ENCODE measurements around the gene ZDHHC22.
A peak's percentile ranks its signal among the peaks of the same experiment; 100 is the strongest.

The ZDHHC22 gene

GRCh38 chr14:77144412-77145115 is 3.0 kb upstream of the ZDHHC22 start:
- Mint-ChIP-seq H3K27ac (no peak overlapping the region), H3K36me3 (ENCODE audit: low read depth) (no peaks in the 10 kb centered on the region), H3K4me1 (peaks cover 12% of the 10 kb centered on the region), H3K9me3 (no peaks in the 10 kb centered on the region), H3K4me3 (no peak overlapping the region), H3K27me3 (peaks cover 67% of the 10 kb centered on the region)
- ATAC-seq (no peak), DNase-seq (no peak)

- H3K27me3 Mint-ChIP-seq, result peaks cover 71% of the 10 kb centered on the region
- peaks cover 18% of the 10 kb centered on the region for H3K4me1 Mint-ChIP-seq
These were observed 1.5 kb upstream of the ZDHHC22 start for GRCh38 chr14:77143071-77143470.

GRCh38 chr14:77142005-77142800 is 612 bp upstream of the ZDHHC22 start:
- Mint-ChIP-seq H3K4me1 (peaks cover 18% of the 10 kb centered on the region), H3K4me3 (no peak overlapping the region), H3K27ac (no peak overlapping the region), H3K9me3 (no peaks in the 10 kb centered on the region), H3K36me3 (ENCODE audit: low read depth) (no peaks in the 10 kb centered on the region), H3K27me3 (peaks cover 76% of the 10 kb centered on the region)
- ATAC-seq (no peak), DNase-seq (no peak)

More at GRCh38 chr14:77143071-77143470, 1.5 kb upstream of the ZDHHC22 start:
- ATAC-seq, result no peak
- no peaks in the 10 kb centered on the region for H3K9me3 Mint-ChIP-seq
- no peaks in the 10 kb centered on the region for H3K36me3 Mint-ChIP-seq (ENCODE audit: low read depth)
- no peak overlapping the region for H3K27ac Mint-ChIP-seq
- H3K4me3 Mint-ChIP-seq, result no peak overlapping the region
- no peak for DNase-seq

- ATAC-seq (no peak), DNase-seq (no peak)
- H3K4me3 Mint-ChIP-seq, result peak overlapping the region; percentile 42
- no peak overlapping the region for H3K27ac Mint-ChIP-seq
- peaks cover 71% of the 10 kb centered on the region for H3K27me3 Mint-ChIP-seq
- no peaks in the 10 kb centered on the region for H3K9me3 Mint-ChIP-seq
- peaks cover 18% of the 10 kb centered on the region for H3K4me1 Mint-ChIP-seq
- no peaks in the 10 kb centered on the region for H3K36me3 Mint-ChIP-seq (ENCODE audit: low read depth)
These were observed 1.0 kb downstream of the ZDHHC22 start for GRCh38 chr14:77140359-77141213.

GRCh38 chr14:77139540-77140358 is 1.8 kb downstream of the ZDHHC22 start:
- DNase-seq, result peak; percentile 65
- peaks cover 68% of the 10 kb centered on the region for H3K27me3 Mint-ChIP-seq

GRCh38 chr14:77139022-77139421 is 2.6 kb downstream of the ZDHHC22 start:
- peaks cover 18% of the 10 kb centered on the region for H3K4me1 Mint-ChIP-seq
- no peak overlapping the region for H3K27ac Mint-ChIP-seq

More at GRCh38 chr14:77139540-77140358, 1.8 kb downstream of the ZDHHC22 start:
- Mint-ChIP-seq H3K9me3 (no peaks in the 10 kb centered on the region), H3K4me1 (peaks cover 18% of the 10 kb centered on the region), H3K4me3 (peak overlapping the region; percentile 42), H3K27ac (no peak overlapping the region), H3K36me3 (ENCODE audit: low read depth) (no peaks in the 10 kb centered on the region)
- ATAC-seq, result peak; percentile 71

GRCh38 chr14:77133720-77134338 is 7.8 kb downstream of the ZDHHC22 start:
- peaks cover 58% of the 10 kb centered on the region for H3K27me3 Mint-ChIP-seq
- peak; percentile 69 for DNase-seq
- H3K27ac Mint-ChIP-seq, result no peak overlapping the region
- H3K4me1 Mint-ChIP-seq, result peaks cover 2% of the 10 kb centered on the region
- no peaks in the 10 kb centered on the region for H3K9me3 Mint-ChIP-seq
- ATAC-seq, result peak; percentile 58
- H3K4me3 Mint-ChIP-seq, result no peak overlapping the region
- no peaks in the 10 kb centered on the region for H3K36me3 Mint-ChIP-seq (ENCODE audit: low read depth)

More at GRCh38 chr14:77139022-77139421, 2.6 kb downstream of the ZDHHC22 start:
- ATAC-seq (no peak), DNase-seq (no peak)
- Mint-ChIP-seq H3K4me3 (no peak overlapping the region), H3K36me3 (ENCODE audit: low read depth) (no peaks in the 10 kb centered on the region), H3K27me3 (peaks cover 70% of the 10 kb centered on the region), H3K9me3 (no peaks in the 10 kb centered on the region)

GRCh38 chr14:77131871-77132486 is 9.6 kb downstream of the ZDHHC22 start:
- H3K4me3 Mint-ChIP-seq, result no peak overlapping the region
- H3K27ac Mint-ChIP-seq, result no peak overlapping the region
- no peaks in the 10 kb centered on the region for H3K36me3 Mint-ChIP-seq (ENCODE audit: low read depth)
- no peak for DNase-seq
- H3K4me1 Mint-ChIP-seq, result peaks cover 2% of the 10 kb centered on the region
- H3K9me3 Mint-ChIP-seq, result no peaks in the 10 kb centered on the region
- H3K27me3 Mint-ChIP-seq, result peaks cover 55% of the 10 kb centered on the region
- ATAC-seq, result no peak

- H3K27ac Mint-ChIP-seq, result no peak overlapping the region
- ATAC-seq, result no peak
- peaks cover 51% of the 10 kb centered on the region for H3K27me3 Mint-ChIP-seq
- no peaks in the 10 kb centered on the region for H3K36me3 Mint-ChIP-seq (ENCODE audit: low read depth)
- no peak overlapping the region for H3K4me3 Mint-ChIP-seq
- H3K4me1 Mint-ChIP-seq, result peaks cover 2% of the 10 kb centered on the region
- no peaks in the 10 kb centered on the region for H3K9me3 Mint-ChIP-seq
- DNase-seq, result no peak
These were observed 10.4 kb downstream of the ZDHHC22 start for GRCh38 chr14:77131206-77131605.

GRCh38 chr14:77130386-77130785 is 11.2 kb downstream of the ZDHHC22 start:
- ATAC-seq (no peak), DNase-seq (no peak)
- no peak overlapping the region for H3K27ac Mint-ChIP-seq
- H3K4me3 Mint-ChIP-seq, result no peak overlapping the region
- H3K36me3 Mint-ChIP-seq (ENCODE audit: low read depth), result no peaks in the 10 kb centered on the region
- H3K27me3 Mint-ChIP-seq, result peaks cover 56% of the 10 kb centered on the region
- H3K9me3 Mint-ChIP-seq, result no peaks in the 10 kb centered on the region
- peaks cover 4% of the 10 kb centered on the region for H3K4me1 Mint-ChIP-seq

- Mint-ChIP-seq H3K27me3 (peaks cover 44% of the 10 kb centered on the region), H3K27ac (no peak overlapping the region), H3K9me3 (no peaks in the 10 kb centered on the region), H3K4me1 (peaks cover 10% of the 10 kb centered on the region), H3K36me3 (ENCODE audit: low read depth) (no peaks in the 10 kb centered on the region), H3K4me3 (no peak overlapping the region)
- DNase-seq (no peak), ATAC-seq (no peak)
These were observed 13.1 kb downstream of the ZDHHC22 start for GRCh38 chr14:77128414-77128891.

- no peak overlapping the region for H3K27ac Mint-ChIP-seq
- H3K4me1 Mint-ChIP-seq, result peaks cover 14% of the 10 kb centered on the region
- ATAC-seq (no peak), DNase-seq (no peak)
- no peaks in the 10 kb centered on the region for H3K36me3 Mint-ChIP-seq (ENCODE audit: low read depth)
- no peaks in the 10 kb centered on the region for H3K9me3 Mint-ChIP-seq
- no peak overlapping the region for H3K4me3 Mint-ChIP-seq
- H3K27me3 Mint-ChIP-seq, result peaks cover 29% of the 10 kb centered on the region
These were observed 15.1 kb downstream of the ZDHHC22 start for GRCh38 chr14:77126461-77126990.

GRCh38 chr14:77125823-77126325 is 15.7 kb downstream of the ZDHHC22 start:
- no peak overlapping the region for H3K27ac Mint-ChIP-seq
- peaks cover 25% of the 10 kb centered on the region for H3K27me3 Mint-ChIP-seq
- H3K4me1 Mint-ChIP-seq, result peaks cover 19% of the 10 kb centered on the region
- DNase-seq (no peak), ATAC-seq (no peak)
- no peaks in the 10 kb centered on the region for H3K36me3 Mint-ChIP-seq (ENCODE audit: low read depth)
- H3K9me3 Mint-ChIP-seq, result no peaks in the 10 kb centered on the region
- peak overlapping the region; percentile 55 for H3K4me3 Mint-ChIP-seq
